HCT116 (cell line): ENCODE measurements around the gene LMCD1. TPM values are rescaled to one million over a fixed set of nuclear protein-coding genes. Genes with fewer than 3 reads are reported as not detected.

Experiments
- ATAC-seq: fragments of 200-7000 bp; cut with Tn5 transposase; 2 replicates; pipeline ENCODE4 v1.9.1; 2020; ENCODE audit warnings: mild to moderate bottlenecking, moderate library complexity
- BruUV-seq: library from RNA; stranded (reverse); fragments of 400-500 nt; replicated peaks from 2 replicates; lab custom pipeline; 2021; lab: Mats Ljungman, UMichigan
- CTCF ChIA-PET: fragments of 300-600 bp; sonication (Branson Sonifier 250); formaldehyde crosslinking; loops from one replicate; lab custom pipeline; 2021; ENCODE audit warnings: antibody characterized with exemption; lab: Charles Lee
- POLR2A ChIA-PET: fragments of 300-600, 350-600 bp; sonication (Branson Sonifier 250); formaldehyde crosslinking; loops from one replicate; lab custom pipeline; 2021; ENCODE audit warnings: antibody characterized with exemption; lab: Charles Lee
- RAD21 ChIA-PET, 2 experiments: fragments of 300-600 bp; sonication (Branson Sonifier 250); formaldehyde crosslinking; loops; one replicate each; lab custom pipeline; 2023; ENCODE audit warnings: low total read pairs in 2 of 2; ENCODE audit not compliant: uncharacterized antibody in 2 of 2, unreplicated experiment in 2 of 2, low non-redundant PET in 1 of 2; lab: Charles Lee
- DNase-seq: peaks from one replicate; pipeline ENCODE4 v3.0.0-alpha.2; 2010; ENCODE audit warnings: low read depth, low spot score
- H2AFZ ChIP-seq: fragments of 200-600 bp; shearing (Covaris generic), sonication (generic); 2 replicates; pipeline ENCODE4 v1.6.1; 2017; ENCODE audit warnings: low read depth, mixed run types, mixed read lengths, antibody characterized with exemption, low read length; ENCODE audit not compliant: poor library complexity, severe bottlenecking
- H3K27ac ChIP-seq: 2 replicates; pipeline ENCODE4 v1.5.1; 2012; ENCODE audit warnings: low read depth, low read length
- H3K27me3 ChIP-seq: fragments of 200-600 bp; sonication (generic); 2 replicates; pipeline ENCODE4 v1.6.1; 2016; ENCODE audit warnings: mixed run types, low read length, mixed read lengths; ENCODE audit not compliant: insufficient read depth
- H3K36me3 ChIP-seq, 2 experiments: fragments of 200-500 bp in 1 of 2; fragments of 200-600 bp in 1 of 2; sonication (Bioruptor generic) in 1 of 2; sonication (generic) in 1 of 2; 2 replicates each; pipeline versions ENCODE4 v1.5.1 to v1.6.1; 2014 to 2016; ENCODE audit warnings: low read length in 2 of 2, inconsistent platforms in 1 of 2, mixed read lengths in 1 of 2, mixed run types in 1 of 2; ENCODE audit not compliant: insufficient read depth in 2 of 2, control insufficient read depth in 1 of 2
- H3K4me1 ChIP-seq, 2 experiments: fragments of 200-600 bp in 1 of 2; sonication (generic) in 1 of 2; 2 replicates each; pipeline versions ENCODE4 v1.5.1 to v1.6.1; 2012 to 2017; ENCODE audit warnings: low read length in 2 of 2, inconsistent platforms in 1 of 2, mild to moderate bottlenecking in 1 of 2, mixed read lengths in 1 of 2, mixed run types in 1 of 2, moderate library complexity in 1 of 2; ENCODE audit not compliant: insufficient read depth in 2 of 2, control insufficient read depth in 1 of 2
- H3K4me2 ChIP-seq: fragments of 200-600 bp; sonication (generic); 2 replicates; pipeline ENCODE4 v1.6.1; 2017; ENCODE audit warnings: mixed run types, low read length, mixed read lengths
- H3K4me3 ChIP-seq, 2 experiments: fragments of 200-600 bp in 1 of 2; sonication (generic) in 1 of 2; replicated peaks in 1 of 2; 2 replicates each; pipeline ENCODE4 v1.5.1; 2011 to 2016; ENCODE audit warnings: low read length in 2 of 2, control low read depth in 1 of 2, low read depth in 1 of 2, mild to moderate bottlenecking in 1 of 2, mixed read lengths in 1 of 2, mixed run types in 1 of 2
- H3K79me2 ChIP-seq: fragments of 200-600 bp; sonication (generic); 2 replicates; pipeline ENCODE4 v1.6.1; 2017; ENCODE audit warnings: mild to moderate bottlenecking, mixed run types, low read length, moderate library complexity, mixed read lengths; ENCODE audit not compliant: insufficient read depth
- H3K9ac ChIP-seq: fragments of 200-600 bp; sonication (generic); 2 replicates; pipeline ENCODE4 v1.6.1; 2016; ENCODE audit warnings: low read length, mixed read lengths
- H3K9me2 ChIP-seq: fragments of 200-600 bp; sonication (generic), shearing (Covaris generic); 2 replicates; pipeline ENCODE4 v1.6.1; 2017; ENCODE audit warnings: mixed run types, mild to moderate bottlenecking, moderate library complexity; ENCODE audit not compliant: insufficient read depth
- H3K9me3 ChIP-seq, 2 experiments: fragments of 200-500 bp in 1 of 2; fragments of 200-600 bp in 1 of 2; sonication (Bioruptor generic) in 1 of 2; sonication (generic) in 1 of 2; 2 replicates each; pipeline ENCODE4 v1.6.1; 2014 to 2017; ENCODE audit warnings: low read length in 2 of 2, mixed read lengths in 2 of 2, inconsistent platforms in 1 of 2, low read depth in 1 of 2, mild to moderate bottlenecking in 1 of 2, mixed run types in 1 of 2, moderate library complexity in 1 of 2; ENCODE audit not compliant: control insufficient read depth in 1 of 2, insufficient read depth in 1 of 2
- H4K20me1 ChIP-seq: fragments of 200-600 bp; sonication (generic), shearing (Covaris generic); 2 replicates; pipeline ENCODE4 v1.6.1; 2017; ENCODE audit warnings: mixed run types, mild to moderate bottlenecking, moderate library complexity; ENCODE audit not compliant: insufficient read depth
- CTCF ChIP-seq, 3 experiments: fragments of 200-600 bp in 1 of 3; sonication (generic) in 1 of 3; IDR thresholded peaks in 2 of 3; conservative IDR thresholded peaks in 1 of 3; 2 replicates each; pipeline ENCODE4 v1.5.1; 2012 to 2017; ENCODE audit warnings: low read depth in 2 of 3, low read length in 2 of 3, antibody characterized with exemption in 1 of 3, borderline replicate concordance in 1 of 3, control low read depth in 1 of 3, mild to moderate bottlenecking in 1 of 3, mixed read lengths in 1 of 3, mixed run types in 1 of 3, moderate library complexity in 1 of 3; ENCODE audit not compliant: insufficient read depth in 1 of 3
- EZH2phosphoT487 ChIP-seq: fragments of 200-600 bp; IDR thresholded peaks from 2 replicates; pipeline ENCODE4 v1.6.1; 2018; ENCODE audit warnings: antibody characterized with exemption, borderline replicate concordance
- FOSL1 ChIP-seq: IDR thresholded peaks from 2 replicates; pipeline ENCODE4 v1.6.1; 2012; ENCODE audit warnings: low read depth
- JUND ChIP-seq: IDR thresholded peaks from 2 replicates; pipeline ENCODE4 v1.6.1; 2012
- POLR2A ChIP-seq: IDR thresholded peaks from 2 replicates; pipeline ENCODE4 v1.7.0; 2011; ENCODE audit warnings: borderline replicate concordance; ENCODE audit not compliant: insufficient read depth, insufficient read length; ENCODE audit errors: extremely low read depth
- RAD21 ChIP-seq: IDR thresholded peaks from 2 replicates; pipeline ENCODE4 v1.6.1; 2012; ENCODE audit warnings: low read depth, mild to moderate bottlenecking
- REST ChIP-seq: IDR thresholded peaks from 2 replicates; pipeline ENCODE4 v1.6.1; 2012; ENCODE audit warnings: low read depth
- YY1 ChIP-seq: IDR thresholded peaks from 2 replicates; pipeline ENCODE4 v1.6.1; 2011; ENCODE audit warnings: low read length, low read depth, moderate library complexity, mild to moderate bottlenecking; ENCODE audit not compliant: insufficient replicate concordance; ENCODE audit errors: extremely low read depth
- ZBTB33 ChIP-seq: IDR thresholded peaks from 2 replicates; pipeline ENCODE4 v1.6.1; 2011; ENCODE audit warnings: mild to moderate bottlenecking, low read length, moderate library complexity; ENCODE audit not compliant: insufficient replicate concordance; ENCODE audit errors: extremely low read depth
- intact Hi-C: fragments of 100-400 bp; cut with micrococcal nuclease; formaldehyde crosslinking; loops from 2 replicates; pipeline ENCODE4 v1.10.0; 2022
- total RNA-seq: library from RNA; stranded (reverse); gene quantifications from one replicate; pipeline ENCODE4 v1.2.1, GENCODE V29; 2021; ENCODE audit not compliant: unreplicated experiment

LMCD1 gene
- total RNA-seq, 1 experiment from 2014 or later = 4.6 TPM

- TF ChIP-seq RAD21 = no peak
Measured at GRCh38 chr3:8491271-8492144, 10.1 kb upstream of the LMCD1 start (continued).

- Histone ChIP-seq H3K4me1 (peaks cover 0 to 20% of the 10 kb centered on the region in 2 experiments; a peak in 1 of 4 replicates), H2AFZ (no peak overlapping the region), H3K79me2 (no peaks in the 10 kb centered on the region), H3K27ac (no peak overlapping the region), H3K4me3 (no peak overlapping the region), H4K20me1 (no peaks in the 10 kb centered on the region), H3K9me3 (no peaks in the 10 kb centered on the region), H3K36me3 (no peaks in the 10 kb centered on the region), H3K9me2 (no peaks in the 10 kb centered on the region), H3K4me2 (peak overlapping the region; percentile 35), H3K27me3 (no peaks in the 10 kb centered on the region), H3K9ac (no peak overlapping the region)
- no TSS peak for BruUV-seq
- ChIA-PET POLR2A (interaction anchor here (2.1 kb wide), 1 partner anchor 9 kb away, joined by 5 read pairs; the partner anchor contains the start of gene LMCD1), CTCF (no interaction called here), RAD21 (no interaction called here)
- intact Hi-C loops = no loop called here
- DNase-seq (no peak), ATAC-seq (no peak)
- TF ChIP-seq POLR2A (no peak), CTCF (IDR thresholded peaks at IDR 0.05 in 2 of 3, conservative IDR thresholded peaks at IDR 0.05 in 1 of 3; ENCODE audit: borderline replicate concordance in 1 of 3, insufficient read depth in 1 of 3, low read depth in 2 of 3, low read length in 2 of 3) (no peak), YY1 (no peak), JUND (peak; percentile 35; the same call in 1 of the 2 replicates), EZH2phosphoT487 (no peak), ZBTB33 (no peak), REST (no peak), FOSL1 (peak; percentile 47; the same call in 1 of the 2 replicates)
Measured at GRCh38 chr3:8492744-8493511, 8.7 kb upstream of the LMCD1 start.
